Epidermal melanocyte (primary cell): ENCODE results near the gene HBE1.
"Not testable (repeated sequence)": the region's sequence is repeated elsewhere in the genome, so short reads cannot be mapped to it uniquely, and the experiment has no call there.

Experiments used
- DNase-seq: peaks from one replicate; pipeline ENCODE4 v3.0.0; 2011; ENCODE audit warnings: low spot score; ENCODE audit not compliant: insufficient read length

Gene HBE1

DNA sequence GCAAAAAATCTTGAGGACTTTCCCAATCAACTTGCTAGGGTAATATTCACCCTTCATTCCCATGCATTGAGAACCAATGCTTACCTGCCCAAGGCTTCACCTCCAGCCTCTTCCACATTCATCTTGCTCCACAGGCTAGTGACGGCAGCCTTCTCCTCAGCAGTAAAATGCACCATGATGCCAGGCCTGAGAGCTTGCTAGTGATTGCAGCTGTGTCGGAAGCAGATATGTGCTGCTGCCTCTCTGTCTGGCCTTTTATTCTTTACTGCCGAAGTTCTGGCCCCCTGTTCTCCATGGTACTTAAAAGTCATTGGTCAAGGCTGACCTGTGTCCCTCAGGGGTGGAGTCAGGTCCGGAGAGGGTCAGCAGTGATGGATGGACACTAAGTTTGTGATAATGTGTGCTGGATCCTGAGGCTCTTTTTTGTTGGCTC, at the start of gene HBE1:
HBE1 (minus strand) TSS at position 231 of the 433 bp plus-strand sequence; CDS start at position 176, 55 bp downstream.
- no peak for DNase-seq

DNA sequence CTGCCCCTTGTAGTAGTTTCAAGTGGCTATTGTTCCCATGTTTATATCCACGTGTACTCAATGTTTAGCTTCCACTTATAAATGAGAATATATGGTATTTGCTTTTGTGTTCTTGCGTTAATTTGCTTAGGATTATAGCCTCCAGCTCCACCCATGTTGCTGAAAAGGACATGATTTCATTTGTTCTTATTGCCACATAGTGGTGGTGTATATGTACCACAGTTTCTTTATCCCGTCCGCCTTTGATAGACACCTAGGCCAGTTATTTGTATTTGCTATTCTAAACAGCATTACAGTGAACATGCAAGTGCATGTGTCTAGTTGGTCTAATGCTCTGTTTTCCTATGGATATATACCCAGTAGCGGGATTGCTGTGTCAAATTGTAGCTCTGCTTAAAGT, 47.5 kb upstream of the HBE1 start:
- no peak for DNase-seq

DNA sequence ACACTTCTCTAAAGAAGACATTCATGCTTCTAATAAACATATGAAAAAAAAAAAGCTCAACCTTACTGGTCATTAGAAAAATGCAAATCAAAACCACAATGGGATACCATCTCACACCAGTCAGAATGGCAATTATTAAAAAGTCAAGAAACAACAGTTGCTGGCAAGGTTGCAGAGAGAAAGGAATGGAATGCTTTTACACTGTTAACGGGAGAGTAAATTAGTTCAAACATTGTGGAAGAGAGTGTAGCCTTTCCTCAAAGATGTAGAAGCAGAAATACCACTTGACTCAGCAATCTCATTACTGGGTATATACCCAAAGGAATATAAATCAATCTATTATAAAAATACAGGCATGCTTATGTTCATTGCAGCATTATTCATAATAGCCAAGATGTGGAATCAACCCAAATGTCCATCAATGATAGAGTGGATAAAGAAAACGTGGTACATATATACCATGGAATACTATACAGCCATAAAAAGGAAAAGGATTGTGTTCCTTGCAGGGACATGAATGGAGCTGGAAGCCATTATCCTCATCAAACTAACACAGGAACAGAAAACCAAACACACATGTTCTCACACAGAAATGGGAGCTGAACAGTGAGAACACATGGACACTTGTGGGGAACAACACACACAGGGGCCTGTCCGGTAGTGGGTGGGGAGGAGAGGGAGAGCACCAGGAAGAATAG, 43.7 kb upstream of the HBE1 start:
- not testable (repeated sequence) for DNase-seq

DNA sequence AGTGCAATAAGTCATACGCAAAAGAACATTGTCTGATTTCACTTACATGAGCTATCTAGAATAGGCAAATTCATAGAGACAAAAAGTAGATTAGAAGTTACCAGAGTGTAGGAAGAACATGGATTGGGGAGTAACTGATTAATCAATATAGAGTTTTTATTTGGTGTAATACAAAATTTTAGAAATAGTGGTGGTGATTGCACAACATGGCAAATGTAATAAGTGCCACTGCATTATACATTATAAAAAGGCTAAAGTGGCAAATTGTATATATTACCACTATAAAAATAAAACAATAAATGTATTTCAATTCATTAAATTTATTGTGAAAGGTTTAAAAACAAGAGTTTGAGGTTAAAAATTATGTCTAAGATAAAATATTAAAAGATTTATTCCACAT, 40.7 kb upstream of the HBE1 start:
- no peak for DNase-seq

DNA sequence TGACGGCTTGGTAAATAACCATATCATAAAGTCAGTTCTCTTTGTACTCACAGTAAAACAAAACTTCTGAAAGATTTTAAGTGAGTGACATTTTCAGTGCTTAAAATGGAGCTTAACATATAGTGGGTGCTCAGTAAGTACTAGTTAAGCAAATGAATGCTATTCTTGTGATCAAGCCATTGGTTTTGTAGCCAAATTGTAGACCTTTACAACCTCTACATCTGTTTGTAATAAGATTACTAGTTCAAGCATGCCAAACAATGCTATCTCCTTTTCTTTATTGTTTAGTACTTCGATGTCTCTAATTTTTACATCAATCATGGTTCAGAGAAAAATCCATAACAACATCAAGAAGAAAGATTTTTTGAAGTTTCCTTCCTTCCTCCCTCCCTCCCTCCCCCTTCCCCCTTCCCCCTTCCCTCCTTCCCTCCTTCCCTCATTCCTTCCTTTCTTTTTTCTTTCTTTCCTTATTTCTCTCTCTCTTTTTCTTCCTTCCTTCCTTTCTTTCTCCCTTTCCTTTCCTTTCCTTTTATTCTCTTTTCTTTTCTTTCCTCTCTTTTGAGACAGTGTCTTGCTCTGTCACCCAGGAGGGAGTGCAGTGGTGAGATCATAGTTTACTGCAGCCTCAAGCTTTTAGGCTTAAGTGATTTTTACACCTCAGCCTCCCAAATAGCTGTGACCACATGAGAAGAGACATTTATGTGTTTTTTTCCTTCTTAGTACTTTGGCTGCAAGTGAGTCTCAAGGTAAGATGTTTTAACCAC, 37.7 kb upstream of the HBE1 start:
- no peak for DNase-seq

DNA sequence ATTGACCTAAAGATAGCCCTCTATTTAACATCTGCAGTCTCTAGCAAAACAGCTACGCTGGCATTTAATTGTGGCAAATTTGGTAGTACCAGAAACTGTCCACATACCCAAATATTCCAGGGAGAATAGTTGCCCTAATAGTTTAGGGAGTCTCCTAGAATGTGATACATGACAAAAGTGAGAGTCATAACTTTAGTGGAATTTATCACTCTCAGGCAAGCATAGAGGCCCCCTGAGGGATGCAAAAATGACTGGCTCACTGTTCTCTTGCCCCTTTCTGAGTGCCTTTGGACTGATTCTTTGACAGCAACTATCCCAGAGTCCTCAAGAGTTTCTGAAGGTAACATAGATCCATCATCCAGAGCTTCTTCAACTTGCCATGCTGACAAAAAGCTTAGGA, 34.3 kb upstream of the HBE1 start:
- no peak for DNase-seq

DNA sequence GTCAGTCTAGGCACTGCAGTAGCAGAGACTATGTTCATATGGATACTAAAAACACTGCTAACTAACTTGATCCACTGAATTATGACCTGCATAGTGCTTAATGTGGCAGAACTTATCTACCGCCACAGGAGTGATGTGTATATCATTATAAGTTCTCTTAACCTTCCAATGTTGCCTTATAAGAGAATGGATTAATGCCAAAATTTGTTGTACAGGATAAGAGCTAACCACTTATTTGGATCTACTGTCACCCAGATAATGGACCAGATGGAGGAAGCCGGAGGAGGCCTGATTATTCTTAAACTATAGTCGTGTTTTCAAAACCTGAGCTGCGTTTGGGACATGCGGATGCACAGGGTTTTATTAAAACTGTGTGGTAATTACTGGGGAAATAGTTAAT, 33.9 kb upstream of the HBE1 start:
- no peak for DNase-seq

DNA sequence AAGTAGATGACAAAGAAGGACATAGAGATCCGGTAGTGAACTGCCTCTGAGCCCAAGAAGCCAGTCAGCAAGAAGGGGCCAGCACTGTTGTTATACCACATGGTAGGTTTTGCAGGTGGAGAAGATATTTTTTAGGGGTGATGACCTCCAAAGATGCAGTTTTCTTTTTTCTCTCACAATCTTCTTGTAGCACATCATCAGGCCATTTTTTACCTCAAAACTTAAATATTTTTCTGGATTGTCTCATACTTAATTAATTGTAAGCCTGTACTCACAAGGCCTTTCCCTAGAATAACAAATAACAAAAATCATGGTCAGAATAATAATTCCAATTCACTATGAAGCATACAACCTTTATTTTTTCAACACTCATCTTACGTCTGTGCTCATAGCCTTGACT, 32.1 kb upstream of the HBE1 start, which contains the start of gene OR51B4:
OR51B4 (minus strand) TSS at position 101 of the 400 bp plus-strand sequence; CDS start at position 101, 0 bp downstream.
- no peak for DNase-seq

DNA sequence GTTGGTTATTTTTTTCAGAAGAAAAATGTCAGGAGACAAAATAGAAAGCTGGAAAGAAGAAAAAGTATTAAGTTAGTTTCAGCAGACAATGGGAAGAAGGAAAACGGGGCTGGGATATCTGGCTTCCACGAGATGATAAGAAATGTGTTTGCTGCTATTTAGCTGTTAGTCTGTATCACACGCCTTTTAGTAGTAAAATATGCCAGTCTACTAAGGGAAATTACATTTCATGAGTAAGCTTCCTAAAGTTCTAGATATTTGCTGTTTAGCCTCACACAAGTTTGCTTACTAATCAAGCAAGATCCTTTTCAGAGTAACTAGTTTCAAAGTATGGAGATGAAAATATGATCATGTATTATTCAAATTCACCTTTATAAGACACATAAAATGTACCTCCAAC, 30.5 kb upstream of the HBE1 start:
- DNase-seq = no peak

DNA sequence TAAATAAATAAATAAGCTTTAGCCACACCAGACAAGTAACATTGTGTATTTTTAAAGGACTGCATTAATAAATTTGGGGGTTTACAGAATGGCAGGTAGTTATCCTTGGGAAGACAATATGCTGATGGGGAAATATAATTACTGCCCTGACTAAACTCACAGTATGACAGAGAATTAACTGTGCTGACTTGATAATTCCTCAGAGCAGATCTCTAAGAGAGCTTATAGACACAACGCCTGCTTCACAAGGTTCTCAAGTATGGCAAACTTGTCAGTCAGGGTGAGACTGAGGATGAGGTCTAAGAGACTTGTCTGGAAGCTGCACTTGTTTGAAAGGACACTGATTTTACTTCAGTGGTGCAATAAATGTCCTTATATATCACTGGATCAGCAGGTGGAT, 28.7 kb upstream of the HBE1 start:
- DNase-seq = no peak

DNA sequence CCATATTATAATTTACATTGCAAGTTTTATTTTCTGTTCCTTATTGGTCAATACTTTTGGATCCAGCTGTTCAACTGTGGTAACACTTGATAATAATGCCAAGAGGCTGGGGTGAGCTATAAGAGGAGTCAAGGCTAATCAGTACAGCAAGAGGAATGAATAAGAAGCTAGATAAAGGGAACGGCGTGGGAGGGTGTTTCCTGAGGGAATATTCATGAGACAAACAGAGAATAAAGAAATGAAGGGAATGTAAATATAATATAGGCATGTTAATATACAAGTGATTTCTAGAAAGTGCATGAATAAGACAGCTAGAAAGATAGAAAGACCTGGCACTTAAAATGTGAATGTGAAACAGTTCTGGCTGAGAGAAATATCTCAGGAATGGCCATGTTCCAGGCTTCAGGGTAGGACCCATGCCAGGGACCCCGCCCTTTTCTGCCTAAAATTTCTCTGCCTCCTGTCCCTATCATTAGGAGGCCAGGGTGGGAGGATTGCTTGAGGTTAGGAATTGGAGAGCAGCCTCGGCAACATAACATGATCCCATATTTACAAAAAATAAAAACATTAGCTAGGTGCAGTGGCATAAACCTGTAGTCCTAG, 28.1 kb upstream of the HBE1 start:
- DNase-seq = no peak

DNA sequence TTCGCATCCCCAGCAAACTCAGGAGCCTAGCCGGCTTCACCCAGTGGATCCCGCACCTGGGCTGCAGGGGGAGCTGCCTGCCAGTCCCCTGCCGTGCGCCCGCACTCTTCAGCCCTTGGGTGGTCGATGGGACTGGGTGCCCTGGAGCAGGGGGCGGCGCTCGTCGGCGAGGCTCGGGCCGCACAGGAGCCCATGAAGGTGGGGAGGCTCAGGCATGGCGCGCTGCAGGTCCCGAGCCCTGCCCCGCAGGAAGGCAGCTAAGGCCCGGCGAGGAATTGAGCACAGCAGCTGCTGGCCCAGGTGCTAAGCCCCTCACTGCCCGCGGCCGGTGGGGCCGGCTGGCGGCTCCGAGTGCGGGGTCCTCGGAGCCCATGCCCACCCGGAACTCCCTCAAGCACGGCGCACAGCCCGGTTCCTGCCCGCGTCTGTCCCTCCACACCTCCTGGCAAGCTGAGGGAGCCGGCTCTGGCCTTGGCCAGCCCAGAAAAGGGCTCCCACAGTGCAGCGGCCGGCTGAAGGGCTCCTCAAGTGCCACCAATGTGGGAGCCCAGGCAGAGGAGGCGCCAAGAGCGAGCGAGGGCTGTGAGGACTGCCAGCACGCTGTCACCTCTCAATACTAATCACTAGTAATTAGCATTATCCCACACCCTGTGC, 24.7 kb upstream of the HBE1 start:
- not testable (repeated sequence) for DNase-seq

DNA sequence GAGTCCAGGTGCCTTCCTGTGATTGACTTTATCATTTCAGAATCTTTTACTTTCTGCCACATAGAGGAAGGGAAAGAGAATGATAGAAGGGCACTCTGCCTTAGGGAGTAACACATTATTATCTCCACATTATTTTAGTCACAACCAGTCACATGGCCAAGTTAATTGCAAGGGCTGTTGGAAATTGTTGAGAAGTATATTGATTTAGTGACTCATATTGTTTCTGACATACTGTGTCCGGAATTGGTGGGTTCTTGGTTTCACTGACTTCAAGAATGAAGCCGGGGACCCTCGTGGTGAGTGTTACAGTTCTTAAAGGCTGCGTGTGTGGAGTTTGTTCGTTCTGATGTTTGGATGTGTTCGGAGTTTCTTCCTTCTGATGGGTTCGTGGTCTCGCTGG, 23.3 kb upstream of the HBE1 start:
- DNase-seq = no peak

DNA sequence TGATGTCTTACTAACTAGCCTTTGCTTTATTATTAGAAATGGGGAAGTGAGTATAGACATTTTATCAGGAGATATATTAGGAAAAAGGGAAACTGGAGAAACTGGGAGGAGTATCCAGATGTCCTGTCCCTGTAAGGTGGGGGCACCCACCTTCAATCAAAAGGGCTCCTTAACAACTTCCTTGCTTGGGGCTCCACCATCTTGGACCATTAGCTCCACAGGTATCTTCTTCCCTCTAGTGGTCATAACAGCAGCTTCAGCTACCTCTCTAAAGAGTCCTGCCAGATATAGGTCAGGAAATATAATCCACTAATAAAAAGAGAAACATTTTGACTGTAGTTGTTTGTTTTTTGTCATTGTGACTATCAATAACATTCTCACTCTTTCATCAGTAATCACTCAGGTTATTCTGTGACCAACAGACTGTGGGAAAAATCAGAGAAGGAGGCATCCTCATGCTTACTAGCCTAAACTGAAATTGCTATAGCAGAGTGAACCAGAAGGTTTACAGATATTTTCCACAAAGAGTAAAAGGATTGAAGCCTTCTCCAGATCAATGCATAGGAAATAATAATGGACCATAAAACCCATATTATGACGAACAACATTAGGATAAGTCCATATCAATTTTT, 21.6 kb upstream of the HBE1 start:
- no peak for DNase-seq

DNA sequence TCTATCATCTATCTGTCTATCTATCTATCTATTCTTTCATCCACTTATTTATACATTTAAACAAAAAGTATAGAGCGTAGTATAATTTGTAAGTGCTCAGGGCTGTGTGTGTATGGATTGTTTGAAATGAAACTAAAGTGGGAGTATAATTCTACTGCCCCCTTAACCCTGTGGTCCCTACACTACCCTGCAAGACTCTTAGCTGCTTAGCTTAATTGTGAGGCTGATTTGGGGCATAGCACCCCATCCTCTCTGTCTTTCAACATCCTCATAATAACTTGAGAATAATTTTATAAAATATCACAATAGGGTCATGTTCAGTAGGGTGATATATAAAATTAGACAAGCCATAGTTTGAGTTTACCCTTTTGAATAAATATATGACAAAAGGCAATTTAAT, 20.4 kb upstream of the HBE1 start:
- DNase-seq = no peak

DNA sequence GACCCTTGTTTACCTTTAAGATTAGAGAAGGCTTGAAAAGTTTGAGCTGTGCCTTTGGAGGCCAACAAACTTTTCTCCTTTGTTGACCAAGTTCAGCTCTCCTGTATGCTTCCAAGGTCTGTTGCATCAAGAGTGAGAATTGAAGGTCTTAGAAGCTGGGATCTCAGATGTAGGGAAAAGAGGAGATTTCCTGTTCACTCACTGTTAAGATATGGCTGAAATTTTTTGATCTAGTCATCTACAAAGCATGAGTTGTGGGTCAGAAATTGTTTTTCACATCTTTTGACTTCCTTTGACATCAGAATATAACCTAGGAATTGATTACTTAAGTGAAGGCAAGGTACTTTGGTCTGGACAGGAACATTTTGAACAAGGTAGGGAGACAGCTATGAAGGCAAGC, 20.0 kb upstream of the HBE1 start:
- no peak for DNase-seq

DNA sequence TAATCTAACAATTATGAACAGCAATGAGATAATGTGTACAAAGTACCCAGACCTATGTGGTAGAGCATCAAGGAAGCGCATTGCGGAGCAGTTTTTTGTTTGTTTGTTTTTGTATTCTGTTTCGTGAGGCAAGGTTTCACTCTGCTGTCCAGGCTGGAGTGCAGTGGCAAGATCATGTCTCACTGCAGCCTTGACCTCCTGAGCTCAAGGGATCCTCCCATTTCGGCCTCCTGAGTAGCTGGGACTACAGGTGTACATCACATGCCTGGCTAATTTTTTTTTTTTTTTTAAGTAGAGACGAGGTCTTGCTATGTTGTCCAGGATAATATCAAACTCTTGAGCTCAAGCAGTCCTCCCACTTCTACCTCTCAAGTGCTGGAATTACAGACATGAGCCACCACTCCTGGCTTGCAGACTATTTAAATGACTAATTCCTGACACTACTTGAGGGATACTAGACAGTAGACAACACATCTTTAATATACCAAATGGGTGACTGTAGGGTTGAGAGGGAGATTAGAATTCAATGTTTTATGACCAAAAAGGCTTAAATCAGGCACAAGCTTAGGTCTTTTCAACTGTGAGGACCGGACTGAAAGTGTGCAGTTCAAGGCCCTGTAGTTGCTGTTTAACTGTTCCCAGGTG, 19.3 kb upstream of the HBE1 start:
- DNase-seq = no peak

DNA sequence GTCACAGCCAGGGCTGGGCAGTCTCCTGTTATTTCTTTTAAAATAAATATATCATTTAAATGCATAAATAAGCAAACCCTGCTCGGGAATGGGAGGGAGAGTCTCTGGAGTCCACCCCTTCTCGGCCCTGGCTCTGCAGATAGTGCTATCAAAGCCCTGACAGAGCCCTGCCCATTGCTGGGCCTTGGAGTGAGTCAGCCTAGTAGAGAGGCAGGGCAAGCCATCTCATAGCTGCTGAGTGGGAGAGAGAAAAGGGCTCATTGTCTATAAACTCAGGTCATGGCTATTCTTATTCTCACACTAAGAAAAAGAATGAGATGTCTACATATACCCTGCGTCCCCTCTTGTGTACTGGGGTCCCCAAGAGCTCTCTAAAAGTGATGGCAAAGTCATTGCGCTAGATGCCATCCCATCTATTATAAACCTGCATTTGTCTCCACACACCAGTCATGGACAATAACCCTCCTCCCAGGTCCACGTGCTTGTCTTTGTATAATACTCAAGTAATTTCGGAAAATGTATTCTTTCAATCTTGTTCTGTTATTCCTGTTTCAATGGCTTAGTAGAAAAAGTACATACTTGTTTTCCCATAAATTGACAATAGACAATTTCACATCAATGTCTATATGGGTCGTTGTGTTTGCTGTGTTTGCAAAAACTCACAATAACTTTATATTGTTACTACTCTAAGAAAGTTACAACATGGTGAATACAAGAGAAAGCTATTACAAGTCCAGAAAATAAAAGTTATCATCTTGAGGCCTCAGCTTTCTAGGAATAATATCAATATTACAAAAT, 18.6 kb upstream of the HBE1 start:
- no peak for DNase-seq

DNA sequence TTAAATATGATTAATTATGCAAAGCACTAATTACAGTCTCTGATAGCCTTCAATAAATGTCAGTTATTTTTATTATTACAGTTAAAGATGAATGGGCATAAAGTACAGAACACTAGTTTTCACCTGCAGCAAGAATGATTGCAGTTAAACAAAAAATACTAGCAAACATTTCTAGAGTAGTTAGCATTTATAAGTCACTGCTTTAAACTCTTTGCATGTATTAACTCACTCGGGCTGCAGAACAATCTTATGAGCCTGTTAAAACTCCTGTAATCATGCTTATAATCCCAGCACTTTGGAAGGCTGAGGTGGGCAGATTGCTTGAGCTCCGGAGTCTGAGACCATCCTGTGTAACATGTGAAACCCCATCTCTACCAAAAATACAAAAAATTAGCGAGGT, 17.2 kb upstream of the HBE1 start:
- no peak for DNase-seq

DNA sequence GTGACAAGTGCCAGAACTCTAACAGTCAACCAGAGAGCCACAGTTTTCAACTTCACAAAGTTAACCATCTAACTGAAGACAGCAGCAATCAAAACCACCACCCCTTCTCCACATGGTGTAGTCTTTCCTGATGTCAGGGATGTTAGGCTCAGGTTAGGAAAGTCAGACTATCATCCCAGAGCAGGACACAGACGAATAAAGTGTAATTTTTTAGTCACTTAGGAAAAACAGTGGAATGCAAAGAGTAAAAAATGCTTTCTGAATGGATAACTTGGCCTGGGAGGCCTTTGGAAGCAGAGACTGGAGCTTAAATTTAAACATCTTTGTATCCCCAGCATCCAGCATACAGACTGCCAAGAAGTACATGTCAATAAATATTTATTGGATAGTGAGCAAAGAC, 16.6 kb upstream of the HBE1 start:
- DNase-seq = no peak
